ENCODE data around the gene STON2. TPM values are rescaled to one million over a fixed set of nuclear protein-coding genes. Genes with fewer than 3 reads are reported as not detected.

STON2 gene
- total RNA-seq, 2 experiments from 2014 or later, result not detected

GRCh38 chr14:81435391-81436295 lies 35.5 kb upstream of the STON2 start:
- intact Hi-C loops (cut with DNase I, micrococcal nuclease), result no loop called here
- ATAC-seq (ENCODE audit: poor library complexity), result peak; percentile 60
- Histone ChIP-seq H3K9me3 (ENCODE audit: control insufficient read depth in 1 of 2, insufficient read depth in 1 of 2, low read length in 2 of 2) (peaks cover 0 to 7% of the 10 kb centered on the region in 2 experiments), H3K27me3 (ENCODE audit: control insufficient read depth in 1 of 2, insufficient read depth in 2 of 2, low read length in 2 of 2) (peaks cover 61 to 65% of the 10 kb centered on the region in 2 experiments), H3K4me1 (ENCODE audit: insufficient read depth, low read length) (peaks cover 14% of the 10 kb centered on the region), H3K27ac (ENCODE audit: low read depth in 1 of 2, low read length in 2 of 2) (no peak overlapping the region), H3K36me3 (ENCODE audit: insufficient read depth, low read length) (no peaks in the 10 kb centered on the region), H3K4me3 (ENCODE audit: low read length) (peak overlapping the region; percentile 51)
- POLR2A ChIA-PET, result no interaction called here
- Mint-ChIP-seq H3K9me3 (no peaks in the 10 kb centered on the region), H3K4me1 (ENCODE audit: low read depth) (peaks cover 15% of the 10 kb centered on the region), H3K27me3 (peaks cover 78% of the 10 kb centered on the region), H3K27ac (no peak overlapping the region), H3K4me3 (peak overlapping the region; percentile 86), H3K36me3 (ENCODE audit: low read depth) (no peaks in the 10 kb centered on the region)
- CTCF ChIA-PET, result no interaction called here
- peak in 8 of 14 experiments; percentile 1 to 62 (median 6) for DNase-seq
- TF ChIP-seq CTCF (IDR thresholded peaks at IDR 0.05), result no peak

GRCh38 chr14:81435048-81435390 lies 34.9 kb upstream of the STON2 start:
- no peaks in the 10 kb centered on the region for H3K36me3 ChIP-seq (ENCODE audit: insufficient read depth, low read length)
- H3K27ac ChIP-seq (ENCODE audit: low read depth in 1 of 2, low read length in 2 of 2), result no peak overlapping the region
- no peak for ATAC-seq (ENCODE audit: poor library complexity)
- intact Hi-C loops (cut with DNase I, micrococcal nuclease), result no loop called here
- peaks cover 76% of the 10 kb centered on the region for H3K27me3 Mint-ChIP-seq
- no peak overlapping the region for H3K27ac Mint-ChIP-seq
- H3K9me3 Mint-ChIP-seq, result no peaks in the 10 kb centered on the region
- H3K4me3 ChIP-seq (ENCODE audit: low read length), result peak overlapping the region; percentile 51
- peaks cover 14% of the 10 kb centered on the region for H3K4me1 ChIP-seq (ENCODE audit: insufficient read depth, low read length)
- H3K4me3 Mint-ChIP-seq, result peak overlapping the region; percentile 86
- no peaks in the 10 kb centered on the region for H3K36me3 Mint-ChIP-seq (ENCODE audit: low read depth)
- H3K27me3 ChIP-seq (ENCODE audit: control insufficient read depth in 1 of 2, insufficient read depth in 2 of 2, low read length in 2 of 2), result peaks cover 61 to 63% of the 10 kb centered on the region in 2 experiments
- H3K9me3 ChIP-seq (ENCODE audit: control insufficient read depth in 1 of 2, insufficient read depth in 1 of 2, low read length in 2 of 2), result peaks cover 0 to 7% of the 10 kb centered on the region in 2 experiments
- CTCF ChIA-PET, result no interaction called here
- POLR2A ChIA-PET, result no interaction called here
- no peak for DNase-seq
- no peak for TF ChIP-seq CTCF (IDR thresholded peaks at IDR 0.05)
- peaks cover 15% of the 10 kb centered on the region for H3K4me1 Mint-ChIP-seq (ENCODE audit: low read depth)

DNA sequence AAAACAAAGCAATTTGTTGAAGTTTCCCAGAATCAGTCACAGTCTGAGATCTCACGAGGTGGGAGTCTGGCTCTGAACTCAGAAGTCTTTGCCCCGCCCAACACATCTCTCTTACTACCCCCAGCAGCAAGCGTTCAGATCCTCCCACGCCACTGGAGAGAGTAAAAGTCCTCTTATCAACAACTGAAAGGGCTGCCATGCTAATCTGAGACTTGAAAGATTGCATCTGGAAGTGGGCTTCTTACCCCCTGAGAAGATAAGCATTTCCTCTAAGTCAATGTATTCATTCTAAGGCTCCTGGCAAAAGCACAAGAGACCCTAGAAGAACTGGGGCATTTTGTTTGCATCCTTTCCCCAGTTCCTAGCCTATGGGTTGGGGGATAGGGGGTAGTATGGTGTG lies 34.1 kb upstream of the STON2 start:
- Histone ChIP-seq H3K36me3 (ENCODE audit: insufficient read depth, low read length) (no peaks in the 10 kb centered on the region), H3K4me1 (ENCODE audit: insufficient read depth, low read length) (peaks cover 14% of the 10 kb centered on the region), H3K4me3 (ENCODE audit: low read length) (no peak overlapping the region), H3K27ac (ENCODE audit: low read depth in 1 of 2, low read length in 2 of 2) (no peak overlapping the region), H3K9me3 (ENCODE audit: control insufficient read depth in 1 of 2, insufficient read depth in 1 of 2, low read length in 2 of 2) (peaks cover 0 to 7% of the 10 kb centered on the region in 2 experiments), H3K27me3 (ENCODE audit: control insufficient read depth in 1 of 2, insufficient read depth in 2 of 2, low read length in 2 of 2) (peaks cover 56 to 58% of the 10 kb centered on the region in 2 experiments)
- Mint-ChIP-seq H3K9me3 (no peaks in the 10 kb centered on the region), H3K4me3 (peak overlapping the region; percentile 30), H3K4me1 (ENCODE audit: low read depth) (peaks cover 15% of the 10 kb centered on the region), H3K27ac (no peak overlapping the region), H3K36me3 (ENCODE audit: low read depth) (no peaks in the 10 kb centered on the region), H3K27me3 (peaks cover 73% of the 10 kb centered on the region)
- POLR2A ChIA-PET, result no interaction called here
- TF ChIP-seq CTCF (IDR thresholded peaks at IDR 0.05), result no peak
- ATAC-seq (ENCODE audit: poor library complexity) (no peak), DNase-seq (no peak)
- intact Hi-C loops (cut with DNase I, micrococcal nuclease), result no loop called here
- CTCF ChIA-PET, result no interaction called here
